HG03175 (cell line): ENCODE results near the gene CTNND2.
"Not testable (repeated sequence)": the region's sequence is repeated elsewhere in the genome, so short reads cannot be mapped to it uniquely, and the experiment has no call there.

Experiments used
- ATAC-seq: cut with Tn5 transposase; IDR thresholded peaks from one replicate; pipeline ENCODE4 v1.9.1; 2021; ENCODE audit warnings: mild to moderate bottlenecking, moderate library complexity; ENCODE audit not compliant: unreplicated experiment

CTNND2 gene

GRCh38 chr5:11869203-11869602 lies 35.0 kb downstream of the CTNND2 start:
- ATAC-seq = no peak

GRCh38 chr5:11863911-11864310 lies 40.3 kb downstream of the CTNND2 start:
- ATAC-seq = no peak

- no peak for ATAC-seq
Measured at GRCh38 chr5:11857391-11857790, 46.9 kb downstream of the CTNND2 start.

- ATAC-seq = no peak
Measured at GRCh38 chr5:11854936-11855335, 49.3 kb downstream of the CTNND2 start.

GRCh38 chr5:11853796-11854195 lies 50.5 kb downstream of the CTNND2 start:
- ATAC-seq = no peak

- ATAC-seq = no peak
Measured at GRCh38 chr5:11853140-11853539, 51.1 kb downstream of the CTNND2 start.

- ATAC-seq = no peak
Measured at GRCh38 chr5:11852717-11853087, 51.5 kb downstream of the CTNND2 start.

GRCh38 chr5:11851965-11852716 lies 52.1 kb downstream of the CTNND2 start:
- ATAC-seq = no peak

- no peak for ATAC-seq
Measured at GRCh38 chr5:11851416-11851815, 52.8 kb downstream of the CTNND2 start.

GRCh38 chr5:11828566-11828965 lies 75.7 kb downstream of the CTNND2 start:
- not testable (repeated sequence) for ATAC-seq

- no peak for ATAC-seq
Measured at GRCh38 chr5:11822598-11822997, 81.6 kb downstream of the CTNND2 start.

- ATAC-seq = no peak
Measured at GRCh38 chr5:11815916-11816315, 88.3 kb downstream of the CTNND2 start.

- no peak for ATAC-seq
Measured at GRCh38 chr5:11815481-11815880, 88.8 kb downstream of the CTNND2 start.

- ATAC-seq = no peak
Measured at GRCh38 chr5:11814373-11814772, 89.9 kb downstream of the CTNND2 start.

- no peak for ATAC-seq
Measured at GRCh38 chr5:11809407-11809806, 94.8 kb downstream of the CTNND2 start.

- ATAC-seq = no peak
Measured at GRCh38 chr5:11803436-11803835, 100.8 kb downstream of the CTNND2 start.

- no peak for ATAC-seq
Measured at GRCh38 chr5:11801061-11801460, 103.2 kb downstream of the CTNND2 start.

- ATAC-seq = no peak
Measured at GRCh38 chr5:11797132-11797531, 107.1 kb downstream of the CTNND2 start.

- ATAC-seq = no peak
Measured at GRCh38 chr5:11793396-11793795, 110.8 kb downstream of the CTNND2 start.

- no peak for ATAC-seq
Measured at GRCh38 chr5:11792621-11793020, 111.6 kb downstream of the CTNND2 start.

- no peak for ATAC-seq
Measured at GRCh38 chr5:11791792-11792191, 112.5 kb downstream of the CTNND2 start.

- no peak for ATAC-seq
Measured at GRCh38 chr5:11790201-11790600, 114.0 kb downstream of the CTNND2 start.

- no peak for ATAC-seq
Measured at GRCh38 chr5:11785771-11786352, 118.4 kb downstream of the CTNND2 start.
